Uterus (tissue), 2 donors: Measurements from ENCODE around the gene NUDT22.

Experiments used
- POLR2A ChIP-seq, 2 donors: fragments of 450-650 bp; IDR thresholded peaks; one replicate each; pipeline ENCODE4 v1.6.1; 2016; ENCODE audit warnings: antibody characterized with exemption in 2 of 2, mild to moderate bottlenecking in 1 of 2, moderate library complexity in 1 of 2
- TF ChIP-seq, protein P1 (sequence below), 4 experiments: fragments of 200-600 bp in 2 of 4; fragments of 450-650 bp in 2 of 4; sonication (generic) in 2 of 4; IDR thresholded peaks; one replicate each; pipeline ENCODE4 v1.5.1; 2016 to 2019; ENCODE audit warnings: antibody characterized with exemption in 4 of 4, mild to moderate bottlenecking in 2 of 4, moderate library complexity in 1 of 4

DNA sequence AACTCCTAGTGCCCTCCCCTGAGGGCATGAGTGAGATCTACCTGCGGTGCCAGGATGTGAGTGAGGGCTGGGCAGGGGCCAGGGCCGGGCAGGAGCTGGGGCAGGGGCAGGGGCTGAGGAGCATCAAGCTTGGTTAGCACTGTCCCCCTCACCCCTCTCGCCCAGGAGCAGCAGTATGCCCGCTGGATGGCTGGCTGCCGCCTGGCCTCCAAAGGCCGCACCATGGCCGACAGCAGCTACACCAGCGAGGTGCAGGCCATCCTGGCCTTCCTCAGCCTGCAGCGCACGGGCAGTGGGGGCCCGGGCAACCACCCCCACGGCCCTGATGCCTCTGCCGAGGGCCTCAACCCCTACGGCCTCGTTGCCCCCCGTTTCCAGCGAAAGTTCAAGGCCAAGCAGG, 5.8 kb upstream of the NUDT22 start:
- TF ChIP-seq, protein P1, sequence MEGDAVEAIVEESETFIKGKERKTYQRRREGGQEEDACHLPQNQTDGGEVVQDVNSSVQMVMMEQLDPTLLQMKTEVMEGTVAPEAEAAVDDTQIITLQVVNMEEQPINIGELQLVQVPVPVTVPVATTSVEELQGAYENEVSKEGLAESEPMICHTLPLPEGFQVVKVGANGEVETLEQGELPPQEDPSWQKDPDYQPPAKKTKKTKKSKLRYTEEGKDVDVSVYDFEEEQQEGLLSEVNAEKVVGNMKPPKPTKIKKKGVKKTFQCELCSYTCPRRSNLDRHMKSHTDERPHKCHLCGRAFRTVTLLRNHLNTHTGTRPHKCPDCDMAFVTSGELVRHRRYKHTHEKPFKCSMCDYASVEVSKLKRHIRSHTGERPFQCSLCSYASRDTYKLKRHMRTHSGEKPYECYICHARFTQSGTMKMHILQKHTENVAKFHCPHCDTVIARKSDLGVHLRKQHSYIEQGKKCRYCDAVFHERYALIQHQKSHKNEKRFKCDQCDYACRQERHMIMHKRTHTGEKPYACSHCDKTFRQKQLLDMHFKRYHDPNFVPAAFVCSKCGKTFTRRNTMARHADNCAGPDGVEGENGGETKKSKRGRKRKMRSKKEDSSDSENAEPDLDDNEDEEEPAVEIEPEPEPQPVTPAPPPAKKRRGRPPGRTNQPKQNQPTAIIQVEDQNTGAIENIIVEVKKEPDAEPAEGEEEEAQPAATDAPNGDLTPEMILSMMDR (IDR thresholded peaks at IDR 0.05), result no peak
- no peak for TF ChIP-seq POLR2A (IDR thresholded peaks at IDR 0.05)
